Measurements from ENCODE around the gene DOCK1.

DNA sequence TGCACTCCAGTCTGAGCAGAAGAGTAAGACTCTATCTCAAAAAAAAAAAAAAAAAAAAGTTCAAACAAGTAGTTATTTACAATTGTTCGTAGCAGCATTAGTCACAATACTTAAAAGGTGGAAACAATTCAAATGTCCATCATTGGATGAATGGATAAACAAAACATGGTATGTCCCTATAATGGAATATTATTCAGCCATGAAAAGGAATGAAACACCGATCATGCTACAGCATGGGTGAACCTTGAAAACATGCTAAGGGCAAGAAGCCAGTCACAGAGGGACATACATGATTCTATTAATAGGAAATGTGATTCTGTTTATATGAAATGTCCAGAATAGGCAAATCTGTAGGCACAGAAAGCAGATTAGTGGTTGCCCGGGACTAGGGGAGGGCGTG, 15.9 kb downstream of the DOCK1 start:
- no peak for TF ChIP-seq POLR2A (IDR thresholded peaks at IDR 0.05)
- TF ChIP-seq, protein P1, sequence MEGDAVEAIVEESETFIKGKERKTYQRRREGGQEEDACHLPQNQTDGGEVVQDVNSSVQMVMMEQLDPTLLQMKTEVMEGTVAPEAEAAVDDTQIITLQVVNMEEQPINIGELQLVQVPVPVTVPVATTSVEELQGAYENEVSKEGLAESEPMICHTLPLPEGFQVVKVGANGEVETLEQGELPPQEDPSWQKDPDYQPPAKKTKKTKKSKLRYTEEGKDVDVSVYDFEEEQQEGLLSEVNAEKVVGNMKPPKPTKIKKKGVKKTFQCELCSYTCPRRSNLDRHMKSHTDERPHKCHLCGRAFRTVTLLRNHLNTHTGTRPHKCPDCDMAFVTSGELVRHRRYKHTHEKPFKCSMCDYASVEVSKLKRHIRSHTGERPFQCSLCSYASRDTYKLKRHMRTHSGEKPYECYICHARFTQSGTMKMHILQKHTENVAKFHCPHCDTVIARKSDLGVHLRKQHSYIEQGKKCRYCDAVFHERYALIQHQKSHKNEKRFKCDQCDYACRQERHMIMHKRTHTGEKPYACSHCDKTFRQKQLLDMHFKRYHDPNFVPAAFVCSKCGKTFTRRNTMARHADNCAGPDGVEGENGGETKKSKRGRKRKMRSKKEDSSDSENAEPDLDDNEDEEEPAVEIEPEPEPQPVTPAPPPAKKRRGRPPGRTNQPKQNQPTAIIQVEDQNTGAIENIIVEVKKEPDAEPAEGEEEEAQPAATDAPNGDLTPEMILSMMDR (IDR thresholded peaks at IDR 0.05), result no peak
